ENCODE measurements around the gene CDKL2.

GRCh38 chr4:75662626-75663025 lies 32.3 kb upstream of the CDKL2 start:
- TF ChIP-seq POLR2AphosphoS5 (IDR thresholded peaks at IDR 0.05) (no peak), CTCF (IDR thresholded peaks at IDR 0.05; ENCODE audit: poor library complexity, severe bottlenecking) (no peak), EP300 (conservative IDR thresholded peaks at IDR 0.05; ENCODE audit: poor library complexity, severe bottlenecking) (no peak), RAD21 (conservative IDR thresholded peaks at IDR 0.05) (no peak), REST (IDR thresholded peaks at IDR 0.05; ENCODE audit: borderline replicate concordance) (no peak), TAF1 (IDR thresholded peaks at IDR 0.05; ENCODE audit: low read depth) (no peak)

Data from neural cell (in vitro differentiated cells).